Esophagus mucosa (tissue), 1 donor: ENCODE results near the gene IKZF1. TPM values are rescaled to one million over a fixed set of nuclear protein-coding genes. Genes with fewer than 3 reads are reported as not detected.

ENCODE experiments used
- ATAC-seq: fragments of 200-7000 bp; cut with Tn5 transposase; one replicate; pipeline ENCODE4 v1.9.1; 2020
- total RNA-seq: library from RNA; stranded (reverse); gene quantifications from one replicate; pipeline ENCODE4 v1.2.4, GENCODE V29; 2023
- donor health status: DM: yes; HTN: yes; CAD: no.

Gene IKZF1
- total RNA-seq, 1 donor from 2014 or later: 2.1 TPM

DNA sequence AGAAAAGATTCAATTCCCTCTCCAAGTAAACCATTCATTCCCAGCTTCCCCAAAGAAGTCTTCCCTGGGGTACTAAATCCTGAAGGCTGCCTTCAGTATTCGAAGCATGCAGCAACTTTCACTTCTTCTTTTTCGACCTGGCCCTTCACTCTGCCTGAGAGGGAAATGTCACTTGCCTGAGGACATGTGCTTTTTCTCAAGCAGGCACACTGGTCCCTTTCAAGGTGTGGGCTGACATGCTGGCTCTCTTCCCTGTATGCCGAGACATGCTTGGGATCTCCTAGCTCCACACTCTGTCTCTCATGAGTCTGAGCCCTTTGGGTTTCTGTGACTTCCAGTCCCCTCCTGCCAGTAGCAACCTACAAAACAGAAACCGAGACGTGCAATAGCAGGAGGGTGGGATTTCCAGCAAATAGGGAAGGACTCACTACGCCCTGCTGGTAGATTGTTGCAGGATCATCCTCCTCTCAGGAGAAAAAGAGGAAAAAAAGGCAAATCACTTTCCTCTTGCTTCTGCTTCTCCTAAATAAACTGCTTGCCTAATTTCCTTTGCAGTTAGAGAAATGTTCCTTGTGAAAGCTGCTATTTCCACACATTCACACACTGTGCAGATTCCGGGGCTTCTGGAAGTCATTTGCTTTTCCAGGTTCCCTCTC is 112.1 kb downstream of the IKZF1 start:
- ATAC-seq: no peak

DNA sequence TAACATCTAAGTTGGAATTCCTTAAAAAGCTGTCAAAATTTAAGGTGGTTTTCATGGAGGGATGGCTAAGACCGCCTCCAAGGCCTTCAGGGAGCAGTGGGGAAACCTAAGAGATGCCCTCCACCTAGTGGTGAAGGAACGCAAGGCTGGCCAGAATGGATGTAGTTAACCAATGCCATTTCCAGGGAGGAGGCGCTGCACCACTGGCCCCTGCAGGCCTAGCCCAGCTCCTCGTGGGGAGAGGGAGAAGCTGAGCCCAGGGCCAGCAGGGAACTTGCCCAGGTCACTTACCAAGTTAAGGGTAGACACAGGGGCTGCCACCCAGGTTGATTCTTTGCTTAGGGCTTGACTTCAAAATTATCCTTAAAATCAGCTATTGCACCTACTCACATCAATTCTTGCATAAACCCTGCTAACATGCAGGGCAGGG is 113.6 kb downstream of the IKZF1 start:
- peak; percentile 91 for ATAC-seq

DNA sequence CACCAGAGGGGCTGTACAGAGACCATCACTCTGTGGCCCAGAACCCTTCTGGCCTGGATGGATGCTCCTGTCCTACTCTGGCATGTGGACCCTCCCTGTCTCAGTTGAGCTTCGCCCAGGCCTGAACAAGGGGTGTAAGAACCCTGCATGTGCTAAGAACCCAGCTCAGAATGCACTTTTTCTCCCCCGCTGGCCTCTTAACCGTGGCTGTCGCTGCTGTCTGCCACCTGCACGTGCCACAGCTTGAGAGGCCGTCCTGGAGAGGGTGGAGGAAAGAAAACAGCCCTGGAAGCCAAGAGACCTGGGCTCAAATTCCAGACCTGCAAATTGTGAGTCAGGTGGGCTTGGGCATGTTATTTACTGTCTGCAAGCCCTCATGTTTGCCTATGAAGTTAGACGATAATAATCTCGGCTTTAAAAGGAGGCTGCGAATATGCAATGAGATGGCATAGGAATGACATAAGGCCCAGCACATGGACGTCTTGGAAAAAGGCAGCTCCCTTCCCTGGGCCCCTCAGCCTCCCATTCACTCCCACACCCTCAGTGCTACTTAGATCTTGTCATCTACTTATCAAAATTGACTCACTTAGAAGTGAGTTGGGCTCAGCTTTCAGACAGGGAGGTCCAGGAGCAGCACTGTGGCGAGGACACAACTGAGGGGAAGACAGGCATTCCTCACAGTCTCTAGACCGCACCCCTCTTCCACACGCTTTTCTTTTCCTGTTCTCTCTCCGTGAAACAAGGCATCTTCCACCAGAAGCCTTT is 114.2 kb downstream of the IKZF1 start:
- no peak for ATAC-seq

DNA sequence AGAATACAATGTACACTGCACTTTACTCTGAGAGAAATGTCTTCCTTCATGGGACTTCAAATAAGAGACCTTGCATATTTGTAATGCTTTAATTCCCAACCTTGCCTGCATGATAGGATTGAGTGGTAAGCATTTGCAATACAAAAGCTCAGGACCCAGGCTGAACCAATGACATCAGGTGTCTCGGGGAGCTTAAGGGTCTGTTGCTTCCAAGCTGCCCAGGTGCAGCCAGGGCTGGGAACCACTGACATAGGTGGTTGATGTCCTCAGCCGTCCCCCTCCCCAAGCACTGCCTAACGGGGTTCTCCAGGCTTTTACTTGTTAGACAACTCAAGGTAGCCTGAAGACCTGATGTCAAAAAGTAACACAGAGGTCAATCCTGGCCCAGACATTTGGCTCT is 116.5 kb downstream of the IKZF1 start:
- no peak for ATAC-seq

DNA sequence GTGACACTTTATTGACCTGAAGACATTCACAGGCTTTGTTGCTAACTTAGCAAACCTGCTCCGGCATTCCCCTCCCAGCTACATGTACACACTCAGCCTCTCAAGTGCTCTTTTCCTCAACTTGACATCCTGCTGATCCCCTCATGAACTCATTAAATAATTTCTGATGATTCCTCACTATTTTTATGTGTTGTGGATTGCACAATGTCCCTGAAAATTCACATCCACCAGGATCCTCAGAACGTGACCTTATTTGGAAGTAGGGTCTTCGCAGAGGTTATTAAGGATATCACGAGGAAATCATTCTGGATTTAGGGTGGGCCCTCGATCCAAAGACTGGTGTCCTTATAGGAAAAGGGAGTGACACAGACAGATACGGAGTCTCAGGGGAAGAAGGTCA is 118.3 kb downstream of the IKZF1 start:
- ATAC-seq: no peak

DNA sequence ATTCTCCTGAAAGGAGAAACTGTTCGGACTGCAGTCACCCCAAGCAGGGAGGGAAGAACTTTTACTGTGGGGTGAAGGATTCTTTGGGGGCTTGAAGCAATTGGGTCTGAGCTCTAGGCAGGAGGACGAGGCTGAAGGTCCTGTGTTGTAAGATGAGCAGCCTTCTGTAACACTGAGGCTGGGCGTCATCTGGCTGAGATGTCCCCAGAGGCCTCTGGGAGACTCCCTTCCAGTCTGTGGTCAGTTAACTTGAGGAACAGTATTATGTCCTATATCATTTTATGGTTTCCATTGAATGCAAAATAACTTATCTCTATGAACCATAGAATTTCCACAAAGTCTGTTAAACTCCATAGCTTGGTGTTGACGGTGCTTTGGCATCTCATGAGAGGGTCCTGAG is 119.3 kb downstream of the IKZF1 start:
- no peak for ATAC-seq

DNA sequence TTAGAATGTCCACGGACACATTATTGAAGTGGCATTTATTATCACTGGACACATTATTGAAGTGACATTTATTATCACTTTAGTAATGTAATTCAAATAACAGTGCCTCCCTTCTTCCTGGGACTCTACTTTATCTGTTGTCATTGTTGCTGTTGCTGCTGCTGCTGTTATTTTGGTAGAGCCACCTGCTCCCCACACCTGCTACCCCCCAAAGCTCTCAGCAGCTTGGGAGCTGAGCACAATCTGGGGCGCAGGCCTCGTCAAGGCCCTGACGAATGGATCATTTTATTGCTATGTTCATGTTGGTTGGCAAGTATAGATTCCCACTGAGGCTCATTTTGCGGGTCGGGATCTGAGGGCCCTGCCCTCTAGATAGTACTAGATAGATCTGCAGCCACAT is 120.8 kb downstream of the IKZF1 start:
- no peak for ATAC-seq

DNA sequence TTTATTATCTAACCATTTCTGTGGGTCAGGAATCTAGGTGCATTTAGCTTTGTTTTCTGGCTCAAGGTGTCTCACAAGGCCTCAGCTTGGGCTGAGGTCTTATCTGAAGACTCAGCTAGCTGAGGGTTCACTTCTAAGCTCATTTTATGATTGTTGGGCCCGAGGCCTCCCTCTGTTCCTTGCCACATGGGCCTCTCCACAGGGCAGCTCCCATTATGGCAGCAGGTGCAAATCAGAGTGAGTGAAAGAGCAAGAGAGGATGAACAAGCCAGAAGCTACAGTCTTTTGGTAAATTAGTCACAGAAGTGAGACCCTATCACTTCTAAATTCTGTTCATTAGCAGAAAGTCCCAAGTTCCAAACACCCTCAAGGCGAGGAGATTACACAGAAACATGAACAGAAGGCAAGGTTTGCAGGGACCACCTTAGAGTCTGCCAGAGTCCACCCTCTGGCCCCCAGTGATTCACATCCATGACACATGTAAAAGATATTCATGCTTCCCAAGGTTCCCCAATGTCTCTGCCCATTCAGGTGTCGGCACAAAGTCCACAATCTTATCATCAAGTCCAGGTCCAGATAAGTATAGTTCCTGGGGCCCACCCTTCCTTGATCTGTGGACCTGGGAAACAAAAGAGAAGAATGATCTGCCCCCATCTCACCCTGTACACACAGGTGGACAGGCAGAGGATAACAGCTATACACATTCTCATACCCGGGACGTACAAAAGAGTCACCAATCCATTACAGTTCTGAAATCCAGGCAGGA is 121.9 kb downstream of the IKZF1 start:
- no peak for ATAC-seq

DNA sequence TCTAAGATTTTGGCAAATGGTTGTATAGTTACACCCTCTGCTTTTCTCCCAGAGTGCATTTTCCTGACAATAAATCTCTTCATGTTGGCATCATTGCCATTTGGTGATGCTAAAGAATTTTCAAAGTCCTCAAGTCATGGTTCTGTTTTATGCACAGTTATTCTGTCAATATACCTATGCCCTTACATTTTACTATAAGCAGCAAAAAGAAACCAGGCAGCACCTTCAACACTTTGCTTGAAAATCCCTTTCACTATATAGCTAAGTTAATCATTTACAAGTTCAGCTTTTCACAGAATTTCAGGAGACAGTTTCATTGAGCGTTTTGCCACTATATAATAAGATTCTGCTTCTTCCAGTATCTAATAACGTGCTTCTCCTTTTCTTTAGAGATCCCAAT is 123.0 kb downstream of the IKZF1 start:
- ATAC-seq: no peak

DNA sequence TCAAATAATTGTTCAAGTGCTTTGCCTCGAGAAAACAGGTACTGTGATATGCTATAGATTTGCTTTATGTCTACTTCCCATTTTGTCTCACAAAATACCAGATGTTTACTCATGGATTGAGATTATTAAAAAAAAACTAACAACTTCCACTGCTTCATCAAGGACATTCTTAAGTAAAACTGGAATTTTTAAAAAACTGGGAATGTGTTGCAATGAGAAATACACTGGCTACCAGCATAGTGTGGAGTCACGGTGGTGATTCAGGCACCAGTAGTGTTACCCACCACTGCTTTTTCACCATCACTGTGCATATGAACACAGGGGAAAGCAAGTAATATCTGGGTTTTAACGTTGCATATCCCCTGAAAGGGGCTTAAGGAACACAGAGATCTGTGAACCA is 124.4 kb downstream of the IKZF1 start:
- no peak for ATAC-seq

DNA sequence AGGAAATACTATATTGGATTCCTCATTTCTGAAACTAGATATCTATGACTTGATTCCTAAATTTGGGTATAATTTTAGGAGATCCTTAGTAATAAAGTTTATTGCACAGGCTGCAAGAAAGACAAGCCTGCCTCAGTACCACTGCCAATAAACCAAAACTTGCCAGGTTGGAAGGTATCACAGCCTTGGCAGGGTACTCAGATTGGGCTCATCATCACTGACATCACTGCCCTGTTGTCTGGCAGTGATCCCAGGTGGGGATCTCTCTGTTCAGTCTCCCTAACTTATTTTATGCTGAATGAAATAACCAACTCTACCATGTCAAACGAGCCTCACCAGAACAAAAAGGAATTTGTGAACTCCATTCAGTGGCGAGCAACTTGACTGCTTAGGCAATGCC is 126.8 kb downstream of the IKZF1 start:
- ATAC-seq: no peak

DNA sequence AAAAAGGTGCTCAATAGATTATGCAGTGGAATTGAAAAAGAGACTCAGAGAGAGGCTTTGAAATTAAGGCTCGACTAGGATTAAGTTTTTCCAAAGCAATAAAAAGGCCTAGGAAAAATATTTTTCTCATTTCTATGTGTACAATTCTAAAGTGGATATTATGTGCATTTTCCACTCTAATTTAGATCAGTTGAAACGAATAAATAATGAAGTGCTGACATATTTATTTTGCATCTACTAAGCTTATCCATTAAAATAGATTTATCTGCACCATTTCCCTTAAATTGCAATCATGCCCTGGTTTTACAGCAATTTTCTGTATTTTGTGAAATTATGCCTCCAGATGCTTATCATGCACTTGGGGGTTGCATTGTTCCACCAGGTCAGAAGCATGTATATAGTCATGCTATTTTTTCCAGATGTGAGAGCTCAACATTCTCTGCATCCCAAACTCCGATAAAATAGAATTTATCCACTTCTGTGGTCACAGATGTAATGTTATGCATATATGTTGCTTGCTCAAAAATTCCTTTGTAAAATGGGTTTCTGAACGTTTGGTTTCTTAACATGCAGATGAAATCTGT is 127.3 kb downstream of the IKZF1 start:
- ATAC-seq: no peak

DNA sequence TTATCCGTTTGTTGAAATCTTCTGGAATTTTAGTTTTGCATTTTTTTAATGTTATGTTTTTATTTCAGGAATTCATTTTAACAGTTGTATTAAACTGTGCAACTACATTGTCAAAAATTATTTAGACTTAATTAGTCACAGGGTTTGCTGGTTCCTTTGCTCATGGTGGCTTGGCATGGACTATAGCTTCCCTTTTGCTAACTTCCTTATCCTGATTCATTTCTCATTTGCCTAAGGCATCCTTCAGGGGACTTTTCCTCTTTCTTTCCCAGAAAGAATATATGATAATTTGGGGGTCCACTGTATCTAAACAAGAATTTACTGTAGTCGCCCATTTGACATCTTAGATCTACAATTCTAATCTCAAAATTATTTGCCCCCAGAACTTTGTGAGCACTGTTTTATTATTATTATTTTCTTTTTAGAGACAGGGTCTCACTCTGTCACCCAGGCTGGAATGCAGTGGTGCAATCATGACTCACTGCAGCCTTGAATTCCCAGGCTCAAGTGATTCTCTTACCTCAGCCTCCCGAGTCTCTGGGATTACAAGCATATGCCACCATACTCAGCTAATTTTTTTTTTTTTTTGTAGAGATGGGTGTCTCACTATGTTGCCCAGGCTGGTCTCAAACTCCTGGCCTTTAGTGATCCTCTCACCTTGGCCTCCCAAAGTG is 131.8 kb downstream of the IKZF1 start:
- peak; percentile 57 for ATAC-seq

DNA sequence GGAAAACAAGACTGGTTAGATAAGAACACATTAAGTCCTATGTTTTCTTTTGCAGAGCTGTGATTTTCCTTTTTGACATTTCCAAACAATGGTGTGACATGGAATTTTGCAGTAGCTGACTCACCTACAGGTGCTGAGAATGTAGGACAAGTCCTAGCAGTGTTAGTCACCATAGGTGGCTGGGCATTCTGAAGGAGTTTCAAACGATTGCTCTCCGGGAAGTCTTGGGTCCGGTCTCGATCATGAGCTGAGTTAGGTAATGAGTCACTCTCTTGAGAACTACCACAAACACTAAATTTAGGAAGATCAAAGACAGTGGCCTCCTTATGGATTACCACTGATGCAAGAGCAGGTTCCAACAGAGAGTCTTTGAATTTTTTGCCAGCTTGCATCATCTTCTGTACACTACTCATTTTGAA is 142.0 kb downstream of the IKZF1 start:
- peak; percentile 97 for ATAC-seq

DNA sequence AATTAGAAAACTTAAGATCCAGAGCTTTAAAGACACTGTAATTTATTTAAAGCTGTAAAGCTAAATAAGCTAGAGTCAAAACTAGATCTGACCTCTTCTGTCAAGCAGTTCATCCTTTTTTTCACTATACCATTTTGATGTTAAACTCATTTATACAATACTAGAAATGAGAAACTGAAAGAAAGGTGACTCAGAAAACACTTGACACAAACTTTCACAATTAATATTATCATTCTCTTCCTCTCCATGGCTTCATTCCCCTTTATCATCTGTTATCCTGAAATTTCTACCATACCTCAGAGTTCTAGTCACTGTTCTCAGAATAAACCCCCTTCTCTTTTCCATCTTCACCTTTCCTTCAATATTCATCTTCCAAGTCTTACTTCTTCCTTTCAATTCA is 144.3 kb downstream of the IKZF1 start:
- no peak for ATAC-seq

DNA sequence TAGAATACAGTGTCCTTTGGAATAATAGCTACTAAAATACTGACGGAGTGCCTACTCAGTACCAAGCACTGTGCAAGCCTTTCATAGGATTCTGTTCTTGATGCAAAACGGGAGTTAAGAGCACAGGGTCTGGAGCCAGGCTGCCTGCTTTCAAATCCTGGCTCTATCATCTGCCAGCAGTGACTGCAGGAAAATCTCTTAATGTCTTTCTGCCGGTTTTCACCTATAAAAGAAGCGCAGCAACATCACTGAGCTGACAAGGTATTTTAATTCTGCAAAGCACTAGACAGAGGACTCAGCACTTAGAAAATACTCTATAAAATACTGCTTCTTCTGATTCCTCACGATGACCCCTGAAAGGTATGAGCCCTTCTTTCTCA is 145.0 kb downstream of the IKZF1 start:
- no peak for ATAC-seq

DNA sequence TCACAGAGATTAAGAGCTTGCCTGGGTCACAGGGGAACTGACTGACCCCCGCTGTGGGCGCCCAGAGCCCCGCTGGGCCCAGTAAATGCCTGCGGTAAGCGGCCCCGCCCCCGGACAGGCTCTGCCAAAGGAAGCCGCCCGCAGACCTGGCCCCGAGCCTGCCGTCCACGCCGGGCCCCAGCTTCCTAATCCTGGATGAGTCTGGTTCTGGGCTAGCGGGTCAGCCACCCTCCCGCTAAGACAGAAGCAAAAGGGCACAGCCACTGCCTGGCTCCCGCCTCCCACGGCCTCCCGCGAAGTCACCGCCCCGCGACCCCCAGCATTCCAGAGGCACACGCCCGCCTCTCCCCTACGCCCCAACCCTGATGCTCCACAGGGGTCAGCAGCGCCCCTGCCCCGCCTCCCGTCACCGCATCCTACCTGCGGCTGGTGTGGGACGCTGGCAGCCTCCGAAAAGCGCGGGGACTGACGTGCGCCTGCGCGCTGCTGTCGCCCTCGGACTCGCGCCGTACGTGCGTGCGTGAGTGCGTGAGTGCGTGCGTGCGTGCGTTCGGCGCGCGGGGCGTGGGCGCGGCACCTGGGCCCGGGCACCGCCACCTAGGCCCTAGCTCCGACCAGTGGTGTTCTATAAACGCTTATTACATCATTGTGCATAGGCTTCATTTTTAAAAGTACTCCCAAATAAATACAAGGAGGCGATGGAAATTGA is 145.5 kb downstream of the IKZF1 start, which contains the start of gene FIGNL1:
FIGNL1 (minus strand) TSS at position 470 of the 709 bp plus-strand sequence. CDS start 3,063 bp downstream, outside the sequence.
- peak; percentile 89 for ATAC-seq

DNA sequence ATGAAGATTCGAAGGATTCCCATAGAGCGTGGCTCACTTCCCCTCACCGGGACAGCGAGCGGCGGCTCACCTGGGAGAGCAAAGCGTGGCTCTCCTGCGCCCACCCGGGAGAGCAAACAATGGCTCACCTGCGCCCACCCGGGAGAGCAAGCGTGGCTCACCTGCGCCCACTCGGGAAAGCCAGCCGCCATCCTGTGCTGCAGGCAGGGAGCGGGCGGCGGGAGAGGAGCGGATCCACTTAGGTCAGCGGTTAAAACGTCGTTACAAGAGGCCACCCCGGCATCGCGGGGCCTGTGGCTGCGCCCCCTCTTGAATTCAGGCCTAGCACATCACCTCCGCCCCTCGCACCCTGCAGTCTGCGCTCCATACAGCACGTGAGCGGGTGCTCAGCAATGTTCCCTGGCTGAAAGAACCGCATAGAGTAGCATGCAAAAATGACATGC is 146.1 kb downstream of the IKZF1 start:
- no peak for ATAC-seq
